D721Med (cell line): ENCODE results near the gene LRRC14B.
A peak's percentile ranks its signal among the peaks of the same experiment; 100 is the strongest.

ENCODE experiments used
- DNase-seq: peaks from one replicate; pipeline ENCODE4 v3.0.0; 2011; ENCODE audit warnings: low spot score; ENCODE audit not compliant: insufficient read length
- FAIRE-seq: peaks from 2 replicates; lab custom pipeline; 2011; peaks lifted over from hg19 to GRCh38; lab: Jason Lieb, UNC
- TF ChIP-seq, protein P1 (sequence below): IDR thresholded peaks from 2 replicates; pipeline ENCODE4 v1.5.1; 2012; ENCODE audit warnings: mild to moderate bottlenecking, control low read depth; ENCODE audit not compliant: insufficient read depth; ENCODE audit errors: missing control alignments

Gene LRRC14B

DNA sequence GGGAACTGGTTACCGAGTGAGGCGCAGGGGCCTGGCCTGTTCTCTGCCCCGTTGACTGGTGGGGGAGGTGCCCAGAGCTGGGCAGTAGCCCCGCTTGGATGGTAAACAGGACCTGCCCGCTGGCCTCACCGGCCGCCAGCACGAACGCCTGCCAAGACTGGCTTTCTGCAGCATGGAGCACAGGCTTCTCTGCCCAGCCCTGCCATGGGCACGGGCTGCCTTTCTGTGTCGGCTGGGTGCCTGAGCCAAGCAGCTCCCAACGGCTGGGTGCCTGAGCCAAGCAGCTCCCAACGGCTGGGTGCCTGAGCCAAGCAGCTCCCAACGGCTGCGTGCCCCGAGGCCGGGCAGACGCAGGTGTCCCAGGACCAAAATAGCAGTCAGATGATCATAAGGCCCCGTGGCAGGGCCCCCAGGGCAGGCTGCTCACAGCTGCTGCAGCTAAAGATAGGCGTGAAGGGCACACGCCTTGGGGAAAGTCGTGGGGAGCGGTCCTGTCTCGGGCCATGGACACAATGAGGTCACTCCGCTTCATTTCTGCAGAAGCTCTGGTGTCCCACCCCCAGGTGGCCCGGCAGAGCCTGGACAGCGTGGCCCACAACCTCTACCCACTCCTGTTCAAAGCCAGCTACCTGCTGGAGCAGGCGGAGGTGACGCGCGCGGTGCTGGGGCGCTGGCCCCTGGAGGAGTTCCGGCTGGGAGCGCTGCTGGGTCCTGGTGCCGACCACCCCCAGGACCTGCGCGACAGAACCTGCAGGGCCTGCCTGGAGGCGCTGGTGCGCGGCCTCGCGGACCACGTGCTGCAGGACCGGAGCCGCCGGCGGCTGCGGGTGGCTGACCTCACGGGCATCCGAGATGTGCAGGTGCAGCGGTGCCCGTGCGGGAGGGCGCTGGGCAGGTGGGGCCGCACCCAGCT is at the start of gene LRRC14B:
Gene LRRC14B, plus strand, starts transcription at position 460 of the 913 bp plus-strand sequence. Its CDS starts 44 bp downstream, at position 504.
- TF ChIP-seq, protein P1, sequence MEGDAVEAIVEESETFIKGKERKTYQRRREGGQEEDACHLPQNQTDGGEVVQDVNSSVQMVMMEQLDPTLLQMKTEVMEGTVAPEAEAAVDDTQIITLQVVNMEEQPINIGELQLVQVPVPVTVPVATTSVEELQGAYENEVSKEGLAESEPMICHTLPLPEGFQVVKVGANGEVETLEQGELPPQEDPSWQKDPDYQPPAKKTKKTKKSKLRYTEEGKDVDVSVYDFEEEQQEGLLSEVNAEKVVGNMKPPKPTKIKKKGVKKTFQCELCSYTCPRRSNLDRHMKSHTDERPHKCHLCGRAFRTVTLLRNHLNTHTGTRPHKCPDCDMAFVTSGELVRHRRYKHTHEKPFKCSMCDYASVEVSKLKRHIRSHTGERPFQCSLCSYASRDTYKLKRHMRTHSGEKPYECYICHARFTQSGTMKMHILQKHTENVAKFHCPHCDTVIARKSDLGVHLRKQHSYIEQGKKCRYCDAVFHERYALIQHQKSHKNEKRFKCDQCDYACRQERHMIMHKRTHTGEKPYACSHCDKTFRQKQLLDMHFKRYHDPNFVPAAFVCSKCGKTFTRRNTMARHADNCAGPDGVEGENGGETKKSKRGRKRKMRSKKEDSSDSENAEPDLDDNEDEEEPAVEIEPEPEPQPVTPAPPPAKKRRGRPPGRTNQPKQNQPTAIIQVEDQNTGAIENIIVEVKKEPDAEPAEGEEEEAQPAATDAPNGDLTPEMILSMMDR: no peak
- FAIRE-seq (no peak), DNase-seq (no peak)

DNA sequence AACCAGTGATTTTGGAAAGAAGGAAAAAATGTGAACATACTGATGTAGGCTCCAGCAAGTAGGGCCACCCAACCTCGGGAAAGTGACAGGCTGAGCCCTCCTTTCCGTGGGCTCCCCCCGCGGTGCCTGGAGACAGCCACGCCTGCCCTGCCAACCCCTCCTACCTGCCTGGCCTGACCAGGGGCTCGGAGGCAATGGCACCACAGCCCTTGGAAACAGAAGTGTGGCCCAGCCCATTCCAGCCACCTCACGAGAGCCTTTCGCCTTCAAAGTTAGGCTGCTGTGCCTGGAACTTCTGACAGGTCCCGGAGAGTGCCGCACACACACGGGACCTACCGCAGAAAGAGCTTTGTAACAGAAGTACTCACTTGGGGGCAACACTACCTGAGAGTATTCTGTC is 49.5 kb upstream of the LRRC14B start:
- no peak for FAIRE-seq
- TF ChIP-seq, protein P1: no peak
- DNase-seq: no peak

DNA sequence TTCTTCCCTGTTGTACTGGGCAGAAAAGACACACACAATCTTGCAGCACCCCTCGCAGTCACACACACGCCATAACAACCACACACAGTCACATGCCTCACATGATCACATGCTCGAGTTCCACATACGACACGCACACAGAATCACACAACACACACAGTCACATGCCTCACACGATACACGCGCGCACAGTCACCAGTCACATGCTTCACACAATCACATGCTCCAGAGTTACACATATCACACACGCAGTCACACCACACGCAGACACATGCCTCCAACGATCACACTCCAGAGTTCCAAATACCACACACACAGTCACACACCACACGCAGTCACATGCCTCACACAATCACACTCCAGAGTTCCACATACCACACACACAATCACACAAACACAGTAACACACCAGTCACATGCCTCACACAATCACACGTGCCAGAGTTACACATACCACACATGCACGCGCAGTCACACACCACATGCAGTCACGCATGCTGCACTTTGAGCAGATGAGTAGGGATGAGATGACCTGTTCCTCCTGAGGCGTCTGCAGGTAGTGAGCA is 49.0 kb upstream of the LRRC14B start:
- TF ChIP-seq, protein P1: peak; percentile 16
- DNase-seq: no peak
- FAIRE-seq: no peak

DNA sequence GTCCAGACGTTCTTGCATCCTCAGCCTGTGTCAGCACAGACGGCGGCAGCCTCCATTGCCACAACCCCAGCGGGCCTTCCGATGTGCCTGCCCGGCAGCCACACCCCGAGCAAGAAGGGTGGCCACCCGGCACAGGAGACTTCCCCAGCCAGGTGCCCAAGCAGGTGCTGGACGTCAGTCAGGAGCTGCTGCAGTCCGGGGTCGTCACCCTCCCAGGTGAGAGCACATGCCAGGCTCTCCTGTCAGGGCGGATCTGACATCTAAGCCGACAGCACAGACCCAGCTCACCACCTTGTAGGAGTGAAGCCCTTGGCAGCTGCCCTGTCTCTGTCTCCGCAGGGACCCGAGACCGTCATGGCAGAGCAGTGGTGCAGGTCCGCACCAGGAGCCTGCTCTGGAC is 48.3 kb upstream of the LRRC14B start:
- FAIRE-seq (no peak), DNase-seq (no peak)
- TF ChIP-seq, protein P1: no peak

DNA sequence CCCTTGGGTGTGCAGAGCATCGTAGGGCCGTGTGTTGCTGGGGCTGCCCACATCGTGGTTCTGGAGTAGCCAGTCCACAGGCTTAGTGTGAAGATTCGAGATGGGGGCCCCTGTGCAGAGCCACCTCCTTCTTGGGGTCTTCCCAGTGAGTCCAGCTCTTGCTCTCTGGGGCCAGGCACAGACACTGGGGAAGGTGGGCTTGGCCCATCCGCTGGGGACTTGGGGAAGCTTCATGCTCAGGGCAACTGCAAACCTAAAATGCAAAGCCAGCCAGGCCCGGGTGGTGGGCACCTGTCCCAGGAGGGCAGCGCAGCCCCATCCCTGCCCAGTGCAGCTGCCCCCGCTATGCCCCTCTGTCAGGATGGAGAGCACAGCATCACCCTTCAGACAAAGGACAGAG is 46.4 kb upstream of the LRRC14B start:
- DNase-seq (no peak), FAIRE-seq (no peak)
- TF ChIP-seq, protein P1: no peak

DNA sequence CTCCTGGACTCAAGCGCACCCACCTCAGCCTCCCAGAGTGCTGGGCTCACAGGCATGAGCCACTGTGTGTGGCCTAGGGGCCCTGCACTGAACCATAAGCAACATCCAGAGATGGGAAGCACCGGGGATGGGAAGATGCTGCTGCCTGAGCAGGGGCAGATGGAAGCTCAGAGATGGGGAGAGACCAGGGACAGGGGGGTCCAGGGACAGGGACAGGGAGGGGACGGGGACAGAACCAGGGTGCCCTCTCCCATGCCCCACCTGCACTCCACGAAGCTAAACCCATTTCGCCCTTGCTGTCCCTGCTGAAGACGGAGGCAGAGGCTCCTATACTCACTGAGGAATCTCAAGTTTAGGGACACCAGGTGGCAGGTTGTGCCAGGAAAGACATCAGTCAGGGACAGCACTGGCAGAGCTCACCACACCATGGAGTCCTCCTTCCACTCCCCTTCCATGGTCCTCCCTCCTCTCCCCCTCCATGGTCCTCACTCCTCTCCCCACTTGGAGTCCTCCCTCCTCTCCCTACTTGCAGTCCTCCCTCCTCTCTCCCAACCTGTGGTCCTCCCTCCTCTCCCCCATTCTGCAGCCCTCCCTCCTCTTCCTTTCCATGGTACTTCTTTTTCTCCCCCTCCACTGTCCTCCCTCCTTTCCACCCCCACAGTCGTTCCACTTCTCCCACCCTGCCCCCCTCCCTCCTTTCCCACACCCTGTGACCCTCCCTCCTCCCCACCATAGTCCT is 45.5 kb upstream of the LRRC14B start:
- TF ChIP-seq, protein P1: no peak
- DNase-seq (no peak), FAIRE-seq (no peak)
